HG02763 (cell line): Measurements from ENCODE around the gene SMIM41.
"Not testable (repeated sequence)": the region's sequence is repeated elsewhere in the genome, so short reads cannot be mapped to it uniquely, and the experiment has no call there.

Source experiments
- ATAC-seq: cut with Tn5 transposase; IDR thresholded peaks from one replicate; pipeline ENCODE4 v1.9.1; 2021; ENCODE audit warnings: mild to moderate bottlenecking, moderate library complexity; ENCODE audit not compliant: unreplicated experiment

The SMIM41 gene

DNA sequence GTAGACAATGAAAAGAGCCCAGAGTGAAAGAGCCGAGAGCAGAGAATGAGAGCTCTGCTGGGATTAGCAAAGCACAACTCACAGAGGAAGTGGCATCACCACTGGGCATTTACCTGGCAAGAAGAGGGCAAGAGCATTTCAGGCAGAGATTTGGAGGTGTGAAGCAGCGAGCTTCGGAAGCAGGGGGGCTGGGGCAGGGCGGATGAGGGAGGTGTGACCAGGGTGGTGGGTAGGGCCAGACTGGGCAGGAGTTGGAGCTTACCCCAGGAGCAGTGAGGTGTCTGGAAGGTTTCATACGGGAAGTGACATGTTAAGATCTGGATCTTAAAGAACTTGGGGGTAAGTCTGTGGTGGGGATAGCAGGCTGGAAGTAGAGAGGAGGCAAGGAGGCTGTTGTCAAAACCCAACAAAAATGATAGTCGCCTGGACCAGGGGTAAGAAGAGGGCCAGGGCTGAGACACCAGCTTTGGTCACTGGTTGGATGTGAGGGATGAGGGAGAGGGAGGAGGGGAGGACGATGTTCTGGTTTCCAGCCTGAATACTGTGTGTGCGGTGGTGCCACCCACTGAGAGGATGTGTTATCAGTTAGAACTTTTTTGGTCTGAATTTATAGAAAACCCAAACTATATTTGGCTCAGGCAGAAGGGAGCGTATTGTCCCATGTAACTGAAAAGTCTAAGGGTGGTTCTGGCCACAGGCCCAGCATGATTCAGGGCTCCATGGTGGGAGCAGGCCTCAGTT lies 5.2 kb downstream of the SMIM41 start:
- ATAC-seq, result no peak

- no peak for ATAC-seq
Observed at GRCh38 chr12:52085682-52086180, 6.2 kb downstream of the SMIM41 start.

- no peak for ATAC-seq
Observed at GRCh38 chr12:52086366-52086765, 6.9 kb downstream of the SMIM41 start.

- ATAC-seq, result no peak
Observed at GRCh38 chr12:52086944-52087835, 7.7 kb downstream of the SMIM41 start.

DNA sequence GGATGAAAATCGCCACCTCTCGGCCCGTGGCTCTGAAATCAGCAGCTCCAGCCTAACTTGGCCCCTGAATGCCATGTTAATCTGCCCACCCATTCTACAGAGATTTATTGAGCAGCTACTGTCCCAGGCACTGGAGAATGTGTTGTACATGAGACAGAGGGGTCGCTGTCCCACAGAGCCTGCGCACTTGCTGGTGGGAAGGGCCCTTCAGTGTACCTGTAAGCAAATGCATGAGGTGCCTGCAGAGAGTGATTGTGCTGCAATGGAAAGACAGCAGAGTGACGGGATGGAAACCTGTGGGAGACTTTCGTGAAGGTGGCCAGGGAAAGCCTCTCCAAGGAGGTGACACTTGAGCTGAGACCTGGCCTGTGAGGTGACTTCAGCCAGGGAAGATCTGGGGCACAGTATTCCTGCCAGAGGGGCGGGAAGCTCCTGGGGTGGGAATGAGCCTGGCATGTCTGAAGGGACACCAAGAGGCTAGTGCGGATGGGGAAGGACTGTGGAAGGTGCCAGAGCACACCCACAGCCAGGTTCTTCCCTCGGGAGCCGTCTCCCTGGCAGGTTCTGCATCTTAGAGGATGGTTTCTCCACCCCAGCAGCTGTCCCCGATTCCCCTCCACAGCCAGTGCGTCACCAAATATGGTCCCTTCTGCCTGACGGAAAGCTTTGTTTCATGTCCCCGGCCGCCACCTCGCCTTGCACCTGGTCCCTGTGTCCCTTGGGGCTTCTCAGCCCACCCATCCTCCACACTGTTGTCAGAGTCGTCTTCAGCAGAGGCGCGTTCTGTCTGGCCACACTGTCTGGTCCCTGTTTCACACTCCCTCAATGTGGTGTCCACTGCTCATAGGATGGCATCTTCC lies 8.7 kb downstream of the SMIM41 start:
- peak; percentile 61 for ATAC-seq

- no peak for ATAC-seq
Observed at GRCh38 chr12:52089491-52089890, 10.0 kb downstream of the SMIM41 start.

GRCh38 chr12:52090291-52090690 lies 10.8 kb downstream of the SMIM41 start:
- ATAC-seq, result no peak

GRCh38 chr12:52091061-52091460 lies 11.6 kb downstream of the SMIM41 start:
- ATAC-seq, result no peak

- ATAC-seq, result no peak
Observed at GRCh38 chr12:52091869-52092268, 12.4 kb downstream of the SMIM41 start.

GRCh38 chr12:52093346-52093745 lies 13.8 kb downstream of the SMIM41 start:
- no peak for ATAC-seq

- ATAC-seq, result no peak
Observed at GRCh38 chr12:52096332-52097044, 17.0 kb downstream of the SMIM41 start.

- ATAC-seq, result no peak
Observed at GRCh38 chr12:52097045-52097666, 17.7 kb downstream of the SMIM41 start.

GRCh38 chr12:52104431-52105089 lies 25.1 kb downstream of the SMIM41 start:
- ATAC-seq, result not testable (repeated sequence)

DNA sequence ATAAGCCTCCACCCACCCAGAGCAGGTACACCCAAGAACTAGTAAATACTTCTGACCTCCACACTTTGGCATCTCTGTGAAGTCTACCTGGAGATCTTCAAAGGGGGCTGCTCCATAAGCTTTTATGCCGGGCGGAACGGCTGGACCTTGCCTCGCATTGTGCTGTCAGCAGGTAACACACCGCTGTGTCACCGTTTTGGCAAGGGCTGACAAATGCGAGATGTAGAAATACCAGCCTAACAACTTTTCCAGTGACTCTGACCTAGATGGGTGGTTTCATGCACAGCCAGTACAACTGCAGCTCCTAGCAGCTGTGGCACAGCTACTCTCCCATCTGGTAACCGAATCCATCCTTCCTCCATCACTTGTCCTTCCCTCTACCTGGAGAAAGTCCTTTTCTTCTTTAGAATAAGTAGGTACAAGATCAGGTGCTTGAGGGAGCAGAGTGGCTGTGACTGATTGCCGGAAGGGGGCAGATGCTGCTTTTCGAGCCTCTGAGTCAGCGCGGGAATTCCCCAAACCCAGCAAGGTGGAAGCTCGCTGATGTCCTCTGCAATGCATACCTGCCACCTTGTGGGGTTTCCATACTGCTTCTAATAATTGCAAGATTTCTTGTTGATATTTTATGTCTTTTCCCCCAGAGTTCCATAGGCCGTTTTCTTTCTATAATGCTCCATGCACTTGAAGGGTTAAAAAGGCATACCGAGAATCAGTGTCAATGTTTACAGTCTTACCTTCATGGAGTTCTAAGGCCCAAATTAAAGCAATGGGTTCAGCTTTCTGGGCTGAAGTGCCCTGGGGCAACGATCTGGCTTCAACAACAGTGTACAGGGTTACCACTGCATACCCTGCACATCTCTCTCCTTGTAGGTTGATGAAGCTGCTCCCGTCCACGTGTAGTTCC lies 37.0 kb downstream of the SMIM41 start:
- ATAC-seq, result not testable (repeated sequence)

GRCh38 chr12:52117806-52118475 lies 38.4 kb downstream of the SMIM41 start:
- peak; percentile 24 for ATAC-seq

- no peak for ATAC-seq
Observed at GRCh38 chr12:52119398-52120254, 40.1 kb downstream of the SMIM41 start.
